NCI-H2029 (cell line): ENCODE measurements around the gene RNF175.
A peak's percentile ranks its signal among the peaks of the same experiment; 100 is the strongest.

ENCODE experiments used
- DNase-seq: peaks from one replicate; lab custom pipeline; 2025; lab: John Stamatoyannopoulos, UW

Gene RNF175

DNA sequence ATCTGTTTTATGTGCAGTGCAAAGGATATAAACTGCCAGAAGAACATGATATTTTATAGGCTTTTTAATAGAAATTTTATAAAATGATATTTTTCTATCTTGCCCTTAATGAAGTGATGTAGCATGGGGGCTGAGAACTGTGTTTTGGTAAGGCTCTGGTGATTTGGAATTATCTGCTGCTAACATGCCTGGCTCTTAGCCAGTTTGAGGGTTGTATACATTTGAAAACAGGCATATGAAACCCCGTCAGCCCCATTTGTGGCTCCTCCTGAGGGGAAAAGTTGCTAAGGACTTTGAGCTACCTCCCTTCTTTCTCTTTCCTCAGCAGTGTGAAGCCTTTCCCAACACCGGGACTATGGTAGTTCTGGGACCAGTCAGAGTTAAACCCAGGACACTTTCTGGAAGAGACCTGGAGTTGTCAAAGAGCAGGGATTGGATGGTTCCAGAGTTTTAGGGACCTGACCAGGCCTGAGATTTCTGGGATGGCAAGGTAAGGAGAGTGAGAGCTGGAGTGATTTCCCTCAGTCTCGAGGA lies 24.4 kb upstream of the RNF175 start:
- DNase-seq: no peak

DNA sequence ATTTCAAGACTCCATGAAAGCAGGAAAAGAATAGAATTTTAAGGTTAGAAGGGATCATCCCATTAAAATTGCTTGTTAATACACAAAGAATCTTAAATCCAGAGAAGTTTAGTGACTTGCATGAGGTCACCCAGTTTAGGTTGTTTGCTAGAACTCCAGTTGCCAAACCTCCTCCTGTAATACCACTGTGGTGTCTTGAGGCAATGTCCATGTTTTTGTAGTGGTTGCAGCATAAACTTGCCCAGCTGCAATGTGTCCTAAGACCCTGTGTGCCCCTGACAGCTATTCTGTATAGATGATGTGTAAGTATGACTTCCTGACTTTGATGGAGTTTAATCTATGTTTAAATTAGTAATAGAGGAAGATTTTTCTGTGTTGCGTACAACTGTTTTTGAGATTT lies 22.8 kb upstream of the RNF175 start:
- DNase-seq: no peak

GRCh38 chr4:153781717-153782416 lies 22.0 kb upstream of the RNF175 start:
- DNase-seq: no peak

DNA sequence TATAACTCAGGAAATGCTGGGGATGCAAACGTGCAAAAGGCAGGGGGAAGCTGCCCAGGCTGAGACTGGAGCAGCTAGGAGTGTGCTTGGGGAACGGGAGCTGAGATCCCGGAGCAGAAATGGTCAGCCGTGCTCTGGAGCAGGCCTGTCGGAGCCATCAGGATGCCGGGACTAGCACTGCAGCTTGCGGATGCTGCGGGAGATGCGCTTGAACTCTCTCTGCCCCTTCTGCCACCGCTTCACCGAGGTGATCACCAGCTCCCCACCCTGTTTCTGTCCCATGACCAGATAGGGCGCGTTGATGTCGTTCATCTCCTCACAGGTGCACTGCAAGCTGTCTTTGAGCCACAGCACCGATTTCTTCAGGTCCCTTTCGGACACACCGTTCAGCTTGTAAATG lies 21.5 kb upstream of the RNF175 start:
- no peak for DNase-seq

GRCh38 chr4:153780876-153781275 lies 21.1 kb upstream of the RNF175 start:
- no peak for DNase-seq

DNA sequence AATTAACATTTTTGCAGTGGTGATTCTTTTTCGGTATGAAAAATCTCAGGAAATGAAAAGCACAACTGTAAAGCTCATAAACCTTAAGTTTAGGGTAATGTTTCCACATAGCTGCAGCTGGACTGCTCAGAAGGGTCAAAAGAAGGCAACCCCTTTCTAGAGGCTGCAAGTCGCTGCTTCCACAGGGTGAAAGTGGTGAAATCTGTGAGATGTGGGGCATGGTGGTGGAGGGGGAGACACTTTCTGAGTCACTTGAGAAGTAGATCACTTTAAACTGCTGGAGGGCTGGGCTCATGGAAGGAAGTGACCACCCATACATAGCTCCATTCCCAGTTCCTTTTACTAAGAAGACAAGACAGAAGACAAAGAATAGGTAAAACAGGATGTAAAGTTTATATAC lies 20.4 kb upstream of the RNF175 start:
- no peak for DNase-seq

DNA sequence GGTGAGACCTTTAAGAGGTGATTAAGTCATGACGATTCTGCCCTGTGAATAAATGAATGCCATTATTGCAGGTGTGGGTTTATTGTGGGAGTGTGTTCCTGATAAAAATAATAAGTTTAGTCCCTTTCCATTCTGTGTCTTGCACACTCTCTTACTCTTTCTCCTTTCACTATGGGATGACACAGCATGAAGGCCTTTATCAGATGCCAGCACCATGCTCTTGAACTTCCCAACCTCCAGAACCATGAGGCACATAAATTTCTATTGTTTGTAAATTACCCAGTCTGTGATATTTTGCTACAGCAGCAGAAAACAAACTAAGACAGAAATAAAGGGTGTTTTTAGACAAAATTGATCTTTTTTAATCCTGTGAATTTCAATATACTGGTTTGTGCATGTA lies 18.6 kb upstream of the RNF175 start:
- DNase-seq: no peak

DNA sequence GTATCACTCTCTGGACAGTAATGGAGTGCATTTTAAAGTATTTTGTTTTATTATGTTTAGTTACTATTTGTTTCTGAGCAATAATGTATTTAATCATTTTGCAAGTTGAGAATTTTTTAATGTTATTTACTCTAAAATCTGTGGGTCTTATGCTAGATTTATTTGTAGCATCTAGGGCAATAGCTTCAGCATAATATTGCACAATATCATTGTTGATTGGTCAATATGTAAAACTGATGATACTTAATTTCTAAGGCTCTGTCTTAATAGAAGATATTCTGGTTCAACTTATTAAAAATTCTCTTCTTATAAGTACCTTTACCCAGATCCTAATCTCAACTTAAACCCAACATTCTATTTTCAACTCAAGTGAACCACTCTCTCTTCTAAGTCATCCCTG lies 17.6 kb upstream of the RNF175 start:
- DNase-seq: no peak

GRCh38 chr4:153776601-153777000 lies 16.8 kb upstream of the RNF175 start:
- no peak for DNase-seq

DNA sequence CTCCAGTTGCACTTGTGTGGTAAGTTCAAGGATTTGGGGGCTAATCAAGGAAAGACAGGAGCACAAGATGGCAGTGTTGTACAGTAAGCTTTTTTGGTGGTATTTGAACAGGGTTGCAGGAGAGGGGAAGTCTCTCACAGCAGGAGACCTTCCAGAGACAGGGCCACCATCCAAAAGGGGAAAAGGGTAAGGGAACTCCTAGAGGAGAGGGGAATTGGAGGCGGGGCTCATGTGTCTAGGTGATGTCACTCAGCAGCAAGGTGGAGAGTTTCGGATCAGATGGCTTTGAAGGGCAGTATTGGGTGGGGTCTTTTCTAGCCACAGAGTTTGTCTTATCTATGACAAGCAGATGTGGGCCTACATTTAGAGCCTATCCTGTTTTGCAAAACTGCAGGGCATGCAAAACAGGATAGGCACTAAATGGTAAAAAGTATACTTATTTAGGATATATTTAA lies 13.4 kb upstream of the RNF175 start:
- DNase-seq: no peak

DNA sequence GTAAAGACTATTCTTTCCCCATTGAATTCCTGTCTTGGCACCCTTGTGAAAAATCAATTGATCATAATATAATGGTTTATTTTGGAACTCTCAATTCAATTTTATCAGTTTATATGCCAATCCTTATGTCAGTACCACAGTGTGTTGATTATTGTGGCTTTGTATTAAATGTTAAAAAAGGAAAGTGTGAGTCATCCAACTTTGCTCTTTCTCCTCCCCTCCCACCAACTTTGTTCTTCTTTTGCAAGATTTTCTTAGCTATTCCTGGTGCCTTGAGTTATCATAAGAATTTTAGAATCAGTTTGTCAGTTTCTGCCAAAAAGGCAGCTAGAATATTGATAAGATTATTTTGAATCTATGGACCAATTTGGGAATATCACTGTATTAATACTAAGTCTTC lies 11.2 kb upstream of the RNF175 start:
- DNase-seq: no peak

- DNase-seq: no peak
Observed at GRCh38 chr4:153766758-153767157, 6.9 kb upstream of the RNF175 start.

- DNase-seq: peak; percentile 95
Observed at GRCh38 chr4:153765894-153766293, 6.1 kb upstream of the RNF175 start.

DNA sequence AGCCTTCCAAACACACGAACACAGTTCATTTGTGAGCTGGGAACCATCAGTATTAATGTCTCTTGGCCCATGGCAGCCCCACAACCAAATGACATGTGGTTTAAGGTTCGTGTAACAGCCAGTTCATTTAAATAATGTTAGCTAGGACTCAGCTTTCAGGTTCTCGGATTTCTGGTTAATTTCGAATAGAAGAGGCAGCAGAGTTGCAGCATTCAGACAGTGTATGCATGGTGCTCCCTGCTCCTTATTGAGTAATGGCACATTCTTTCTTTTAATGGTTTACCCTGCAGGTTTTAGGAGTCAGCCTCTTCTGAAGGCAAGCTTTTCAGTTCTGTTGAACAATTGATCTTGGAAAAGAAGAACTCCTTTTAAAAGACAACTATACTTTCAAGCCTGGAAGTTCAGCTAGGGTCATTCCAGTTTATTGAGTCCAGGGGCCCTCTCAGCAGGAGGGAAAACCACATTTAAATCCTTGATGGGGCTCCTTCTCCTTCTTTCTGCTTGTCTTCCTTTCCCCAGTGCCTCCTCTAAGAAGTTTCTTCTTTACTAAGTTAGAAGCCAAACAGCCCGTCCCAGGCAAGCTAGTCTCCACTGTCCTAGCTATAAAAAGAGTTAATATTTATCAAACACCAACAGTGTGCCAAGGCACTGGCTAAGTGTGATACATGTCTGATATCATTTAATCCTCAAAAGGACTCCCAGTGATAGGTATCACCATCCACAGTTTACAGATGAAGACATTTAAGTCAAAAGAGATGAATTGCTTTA lies 5.0 kb upstream of the RNF175 start:
- DNase-seq: no peak

- DNase-seq: no peak
Observed at GRCh38 chr4:153763404-153763803, 3.6 kb upstream of the RNF175 start.

GRCh38 chr4:153758688-153759406 lies 977 bp downstream of the RNF175 start:
- DNase-seq: no peak

DNA sequence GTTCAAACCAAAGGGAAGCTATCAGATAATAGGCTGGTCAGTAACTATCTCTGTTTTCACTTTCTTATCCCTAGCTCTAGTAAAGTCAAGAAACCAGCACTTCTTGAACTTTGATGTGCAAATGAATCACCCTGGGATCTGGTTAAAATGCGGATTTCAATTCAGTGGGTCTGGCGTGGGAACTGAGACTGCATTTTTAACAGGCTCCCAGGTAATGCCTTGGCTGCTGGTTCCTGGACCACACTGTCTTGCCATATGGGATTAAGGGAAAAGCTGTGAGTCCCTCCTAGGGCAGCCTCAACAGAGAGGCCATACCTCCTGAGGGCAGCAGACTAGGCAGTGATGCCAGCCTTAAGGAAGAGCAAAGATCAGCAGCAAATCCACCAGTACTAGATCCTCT lies 1.7 kb downstream of the RNF175 start:
- no peak for DNase-seq

GRCh38 chr4:153757407-153757806 lies 2.4 kb downstream of the RNF175 start:
- DNase-seq: no peak

DNA sequence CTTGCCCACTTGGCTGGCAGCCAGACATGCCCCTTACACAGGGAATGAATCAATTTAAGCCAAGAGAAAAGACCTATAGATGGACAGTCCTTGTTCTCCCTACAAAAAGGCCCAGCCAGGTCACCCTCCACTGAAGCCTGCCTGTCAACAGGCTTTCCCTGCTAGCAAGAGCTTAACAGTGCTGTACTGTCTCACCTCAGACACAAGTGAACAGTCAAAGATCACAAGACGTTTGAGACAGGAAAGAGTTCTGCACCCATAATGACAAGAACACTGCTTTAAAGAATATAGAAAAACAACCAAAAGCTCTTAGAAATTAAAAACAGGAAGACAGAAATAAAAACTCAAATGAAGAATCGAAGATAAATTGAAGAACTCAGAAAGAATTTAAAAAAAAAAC lies 4.6 kb downstream of the RNF175 start:
- no peak for DNase-seq

- DNase-seq: peak; percentile 40
Observed at GRCh38 chr4:153750197-153750817, 9.5 kb downstream of the RNF175 start.

DNA sequence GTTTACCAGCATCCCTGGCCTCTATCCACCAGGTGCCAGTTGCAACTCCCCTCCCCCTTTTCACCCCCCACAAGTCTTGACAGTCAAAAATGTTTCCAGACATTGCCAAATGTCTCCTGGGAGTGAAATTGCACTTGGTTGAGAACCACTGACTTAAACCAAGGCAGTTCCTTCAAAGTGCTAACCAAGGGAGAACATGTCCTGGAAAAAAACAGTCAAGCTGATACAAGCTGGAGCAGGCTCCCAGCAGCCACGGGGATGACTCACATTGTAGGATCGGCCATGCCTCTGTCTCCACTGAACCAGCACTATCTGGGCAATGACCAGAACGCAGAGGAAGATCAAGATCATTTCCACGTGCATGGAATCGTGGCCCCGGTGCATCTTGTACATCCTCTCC lies 11.4 kb downstream of the RNF175 start:
- no peak for DNase-seq

DNA sequence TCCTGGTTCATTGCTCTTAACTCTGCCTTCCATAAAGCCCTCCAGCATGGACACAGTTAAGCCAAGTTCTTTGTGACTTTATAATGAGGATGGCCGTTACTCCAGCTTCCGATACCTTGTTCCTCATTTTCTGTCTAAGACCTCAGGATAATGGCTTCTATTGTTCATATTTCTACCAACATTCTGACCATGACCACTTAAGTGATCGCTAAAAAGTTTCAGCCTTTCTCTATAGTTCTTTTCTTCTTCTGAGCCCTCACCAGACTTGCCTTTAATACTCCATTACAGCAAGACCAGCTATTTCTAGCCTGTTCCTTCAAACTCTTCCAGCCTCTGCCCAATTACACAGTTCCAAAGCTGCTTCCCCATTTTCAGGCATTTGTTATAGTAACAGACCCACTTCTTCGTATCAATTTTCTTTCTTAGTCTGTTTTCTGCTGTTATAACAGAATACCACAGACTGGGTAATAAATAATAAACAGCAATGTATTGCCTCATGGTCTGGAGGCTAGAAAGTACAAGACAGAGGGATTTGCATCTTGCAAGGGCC lies 12.3 kb downstream of the RNF175 start:
- no peak for DNase-seq
